ENCODE data around the gene GNAQ. TPM values are rescaled to one million over a fixed set of nuclear protein-coding genes. Genes with fewer than 3 reads are reported as not detected.

Gene GNAQ
- total RNA-seq, 1 experiment from 2014 or later, result 28.7 TPM

DNA sequence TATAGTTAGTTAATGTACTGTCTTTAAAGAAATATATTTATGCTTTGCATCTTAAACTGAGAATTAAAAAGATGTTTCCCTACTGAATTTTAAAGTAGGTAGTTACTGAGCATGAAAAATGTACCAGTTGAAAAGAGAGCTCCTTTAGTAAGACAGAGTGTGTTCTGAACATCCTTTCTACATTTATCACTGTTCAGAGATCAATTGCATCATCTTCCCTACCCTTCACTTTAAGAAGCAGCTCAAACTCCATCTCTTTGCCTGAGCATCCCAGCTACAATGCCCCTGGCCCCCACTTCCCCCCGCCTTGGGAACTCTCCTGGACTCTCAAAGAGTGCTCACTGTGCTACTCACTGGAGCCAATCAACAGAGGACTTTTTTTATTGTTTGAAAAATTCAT lies 164.7 kb downstream of the GNAQ start:
- TF ChIP-seq RAD21 (IDR thresholded peaks at IDR 0.05; ENCODE audit: low read depth) (no peak), CBX3 (IDR thresholded peaks at IDR 0.05; ENCODE audit: low read depth) (no peak), SRF (IDR thresholded peaks at IDR 0.05; ENCODE audit: low read depth) (no peak)
- no peaks in the 10 kb centered on the region for H3K79me2 ChIP-seq (ENCODE audit: insufficient read depth, low read length)
- intact Hi-C loops (cut with micrococcal nuclease), result no loop called here
- no peaks in the 10 kb centered on the region for H3K27me3 ChIP-seq (ENCODE audit: insufficient read depth, low read length)
- no peak overlapping the region for H3K4me2 ChIP-seq (ENCODE audit: low read length)
- ATAC-seq (no peak), DNase-seq (ENCODE audit: low read depth, low spot score) (no peak)
- H2AFZ ChIP-seq (ENCODE audit: low read depth, low read length, poor library complexity, severe bottlenecking), result no peak overlapping the region
- POLR2A ChIA-PET, result no interaction called here
- H3K36me3 ChIP-seq (ENCODE audit: control insufficient read depth in 1 of 2, insufficient read depth in 2 of 2, low read length in 2 of 2), result no peaks in the 10 kb centered on the region
- H4K20me1 ChIP-seq (ENCODE audit: insufficient read depth), result no peaks in the 10 kb centered on the region
- H3K9me2 ChIP-seq (ENCODE audit: insufficient read depth), result no peaks in the 10 kb centered on the region
- no peak overlapping the region for H3K27ac ChIP-seq (ENCODE audit: low read depth, low read length)
- H3K9ac ChIP-seq (ENCODE audit: low read length), result no peak overlapping the region
- RAD21 ChIA-PET (ENCODE audit: low non-redundant PET in 1 of 2, low total read pairs in 2 of 2, uncharacterized antibody in 2 of 2, unreplicated experiment in 2 of 2), result no interaction called here
- H3K9me3 ChIP-seq (ENCODE audit: control insufficient read depth in 1 of 2, insufficient read depth in 1 of 2, low read depth in 1 of 2, low read length in 2 of 2), result no peaks in the 10 kb centered on the region
- no peak overlapping the region for H3K4me3 ChIP-seq (replicated peaks in 1 of 2; ENCODE audit: low read depth in 1 of 2, low read length in 2 of 2)
- CTCF ChIA-PET, result no interaction called here
- no peaks in the 10 kb centered on the region for H3K4me1 ChIP-seq (ENCODE audit: control insufficient read depth in 1 of 2, insufficient read depth in 2 of 2, low read length in 2 of 2)
- BruUV-seq (replicated peaks), result no TSS peak

GRCh38 chr9:77865385-77866047 lies 166.1 kb downstream of the GNAQ start:
- RAD21 ChIA-PET (ENCODE audit: low non-redundant PET in 1 of 2, low total read pairs in 2 of 2, uncharacterized antibody in 2 of 2, unreplicated experiment in 2 of 2), result no interaction called here
- DNase-seq (ENCODE audit: low read depth, low spot score), result no peak
- no TSS peak for BruUV-seq (replicated peaks)
- TF ChIP-seq POLR2A (IDR thresholded peaks at IDR 0.05; ENCODE audit: borderline replicate concordance, extremely low read depth, insufficient read depth, insufficient read length), result no peak
- TF ChIP-seq SP1 (IDR thresholded peaks at IDR 0.05; ENCODE audit: low read depth), result no peak
- TF ChIP-seq EGR1 (IDR thresholded peaks at IDR 0.05; ENCODE audit: low read depth), result no peak
- no peak for TF ChIP-seq ZFX (IDR thresholded peaks at IDR 0.05)
- TF ChIP-seq SRF (IDR thresholded peaks at IDR 0.05; ENCODE audit: low read depth), result no peak
- Histone ChIP-seq H3K4me1 (ENCODE audit: control insufficient read depth in 1 of 2, insufficient read depth in 2 of 2, low read length in 2 of 2) (no peaks in the 10 kb centered on the region), H4K20me1 (ENCODE audit: insufficient read depth) (no peaks in the 10 kb centered on the region), H3K9me2 (ENCODE audit: insufficient read depth) (no peaks in the 10 kb centered on the region), H3K9me3 (ENCODE audit: control insufficient read depth in 1 of 2, insufficient read depth in 1 of 2, low read depth in 1 of 2, low read length in 2 of 2) (no peaks in the 10 kb centered on the region), H3K9ac (ENCODE audit: low read length) (no peak overlapping the region), H3K27ac (ENCODE audit: low read depth, low read length) (no peak overlapping the region), H3K79me2 (ENCODE audit: insufficient read depth, low read length) (no peaks in the 10 kb centered on the region), H2AFZ (ENCODE audit: low read depth, low read length, poor library complexity, severe bottlenecking) (no peak overlapping the region), H3K36me3 (ENCODE audit: control insufficient read depth in 1 of 2, insufficient read depth in 2 of 2, low read length in 2 of 2) (no peaks in the 10 kb centered on the region), H3K4me3 (replicated peaks in 1 of 2; ENCODE audit: low read depth in 1 of 2, low read length in 2 of 2) (no peak overlapping the region), H3K4me2 (ENCODE audit: low read length) (no peak overlapping the region), H3K27me3 (ENCODE audit: insufficient read depth, low read length) (no peaks in the 10 kb centered on the region)
- ATAC-seq, result no peak
- POLR2A ChIA-PET, result no interaction called here
- intact Hi-C loops (cut with micrococcal nuclease), result no loop called here
- CTCF ChIA-PET, result no interaction called here
